GM23338 (cell line): ENCODE data around the gene AOC3.

Experiments
- CREB1 ChIP-seq: fragments of 250-450 bp; sonication (Bioruptor Pico); IDR thresholded peaks from 2 replicates; pipeline ENCODE4 v1.5.0; 2020; ENCODE audit warnings: low read depth, mild to moderate bottlenecking, moderate library complexity
- CTCF ChIP-seq, 2 experiments: fragments of 200-600 bp in 1 of 2; sonication (generic) in 1 of 2; conservative IDR thresholded peaks; 2 replicates each; pipeline versions ENCODE4 v1.5.1 to v1.6.1; 2016 to 2017; ENCODE audit warnings: antibody characterized with exemption in 2 of 2, low read depth in 2 of 2, mild to moderate bottlenecking in 2 of 2, moderate library complexity in 1 of 2
- ETS1 ChIP-seq: IDR thresholded peaks from 2 replicates; pipeline ENCODE4 v1.6.1; 2016; ENCODE audit warnings: antibody characterized with exemption
- EZH2 ChIP-seq: fragments of 200-600 bp; sonication (generic); IDR thresholded peaks from one replicate; pipeline ENCODE4 v1.8.0; 2017; ENCODE audit warnings: antibody characterized with exemption, mild to moderate bottlenecking, low read depth; ENCODE audit not compliant: unreplicated experiment
- EZH2phosphoT487 ChIP-seq: fragments of 200-600 bp; sonication (generic); IDR thresholded peaks from one replicate; pipeline ENCODE4 v1.8.1; 2018; ENCODE audit warnings: antibody characterized with exemption; ENCODE audit not compliant: unreplicated experiment
- JUNB ChIP-seq: IDR thresholded peaks from one replicate; pipeline ENCODE4 v1.6.1; 2016; ENCODE audit warnings: antibody characterized with exemption; ENCODE audit not compliant: unreplicated experiment
- NANOG ChIP-seq: IDR thresholded peaks from 2 replicates; pipeline ENCODE4 v1.6.1; 2016; ENCODE audit warnings: antibody characterized with exemption, borderline replicate concordance
- POLR2AphosphoS5 ChIP-seq: IDR thresholded peaks from 2 replicates; pipeline ENCODE4 v1.6.1; 2016; ENCODE audit warnings: antibody characterized with exemption, low read depth
- REST ChIP-seq: IDR thresholded peaks from one replicate; pipeline ENCODE4 v1.6.1; 2018; ENCODE audit warnings: antibody characterized with exemption; ENCODE audit not compliant: unreplicated experiment
- STAT1 ChIP-seq: IDR thresholded peaks from one replicate; pipeline ENCODE4 v1.6.1; 2016; ENCODE audit warnings: antibody characterized with exemption; ENCODE audit not compliant: unreplicated experiment
- ZNF114 ChIP-seq: fragments of 250-450 bp; sonication (Bioruptor Pico); IDR thresholded peaks from 2 replicates; pipeline ENCODE4 v1.5.0; 2020; ENCODE audit warnings: mild to moderate bottlenecking, moderate library complexity
- ZNF462 ChIP-seq: fragments of 250-450 bp; sonication (Bioruptor Pico); IDR thresholded peaks from 2 replicates; pipeline ENCODE4 v1.5.0; 2020; ENCODE audit warnings: mild to moderate bottlenecking, moderate library complexity

GRCh38 chr17:42866216-42866615, 15.2 kb downstream of the AOC3 start:
- no peak for TF ChIP-seq CTCF (conservative IDR thresholded peaks at IDR 0.05; ENCODE audit: low read depth in 2 of 2)
- TF ChIP-seq ZNF114 (CRISPR knock-in tag) = no peak
- no peak for TF ChIP-seq REST
- TF ChIP-seq POLR2AphosphoS5 = no peak
- TF ChIP-seq EZH2phosphoT487 = no peak
- no peak for TF ChIP-seq EZH2
- TF ChIP-seq ETS1 = no peak
- no peak for TF ChIP-seq CREB1 (CRISPR knock-in tag)
- TF ChIP-seq JUNB = no peak
- TF ChIP-seq NANOG = no peak
- no peak for TF ChIP-seq ZNF462 (CRISPR knock-in tag)
- no peak for TF ChIP-seq STAT1
